Karpas-422 (cell line): ENCODE results near the gene TNFSF4. TPM values are rescaled to one million over a fixed set of nuclear protein-coding genes. Genes with fewer than 3 reads are reported as not detected.

Experiments
- DNase-seq: peaks from one replicate; pipeline ENCODE4 v3.0.0-alpha.2; 2015
- H2AFZ ChIP-seq: fragments of 200-600 bp; sonication (generic); 2 replicates; pipeline ENCODE4 v1.6.1; 2014; ENCODE audit warnings: antibody characterized with exemption, low read length, mixed read lengths
- H3K27ac ChIP-seq: fragments of 200-600 bp; sonication (generic); 2 replicates; pipeline ENCODE4 v1.5.1; 2014; ENCODE audit warnings: mild to moderate bottlenecking, low read length, moderate library complexity
- H3K27me3 ChIP-seq: fragments of 200-600 bp; sonication (generic); 2 replicates; pipeline ENCODE4 v1.6.1; 2014; ENCODE audit warnings: low read length, mixed read lengths
- H3K36me3 ChIP-seq: fragments of 200-600 bp; sonication (generic); 2 replicates; pipeline ENCODE4 v1.6.1; 2014; ENCODE audit warnings: low read length, mixed read lengths; ENCODE audit not compliant: insufficient read depth
- H3K4me1 ChIP-seq: fragments of 200-600 bp; sonication (generic); 2 replicates; pipeline ENCODE4 v1.6.1; 2014; ENCODE audit warnings: mild to moderate bottlenecking, low read length, mixed read lengths
- H3K4me2 ChIP-seq: fragments of 200-600 bp; sonication (generic); 2 replicates; pipeline ENCODE4 v1.6.1; 2014; ENCODE audit warnings: low read length, low read depth, mild to moderate bottlenecking; ENCODE audit not compliant: poor library complexity, severe bottlenecking
- H3K4me3 ChIP-seq: fragments of 200-600 bp; sonication (generic); 2 replicates; pipeline ENCODE4 v1.5.1; 2014; ENCODE audit warnings: mild to moderate bottlenecking, antibody characterized with exemption, low read length, mixed read lengths
- H3K79me2 ChIP-seq: fragments of 200-600 bp; sonication (generic); 2 replicates; pipeline ENCODE4 v1.6.1; 2014; ENCODE audit warnings: mild to moderate bottlenecking, low read length, mixed read lengths
- H3K9ac ChIP-seq: fragments of 200-600 bp; sonication (generic); 2 replicates; pipeline ENCODE4 v1.6.0; 2014; ENCODE audit warnings: low read length
- H3K9me2 ChIP-seq: fragments of 200-600 bp; sonication (generic), shearing (Covaris generic); replicated peaks from 2 replicates; pipeline ENCODE4 v1.6.0; 2014; ENCODE audit warnings: mild to moderate bottlenecking, low read length, moderate library complexity; ENCODE audit not compliant: insufficient read depth
- H3K9me3 ChIP-seq: fragments of 300-700, 200-600 bp; sonication (generic); 2 replicates; pipeline ENCODE4 v1.6.1; 2014; ENCODE audit warnings: low read length, mixed read lengths
- H4K20me1 ChIP-seq: fragments of 200-600 bp; sonication (generic); 2 replicates; pipeline ENCODE4 v1.6.1; 2014; ENCODE audit warnings: mild to moderate bottlenecking, antibody characterized with exemption, low read length, low read depth; ENCODE audit not compliant: insufficient read depth
- total RNA-seq: library from RNA; depleted of rRNA; stranded (reverse); fragments of >200 nt; shearing (Covaris generic); gene quantifications from 2 replicates; pipeline ENCODE4 v1.2.3, GENCODE V29; 2014; ENCODE audit warnings: low replicate concordance

The TNFSF4 gene
- total RNA-seq, 1 experiment from 2014 or later: 0.26 TPM

- Histone ChIP-seq H3K9me2 (no peaks in the 10 kb centered on the region), H4K20me1 (no peaks in the 10 kb centered on the region), H3K9ac (no peak overlapping the region), H3K27ac (no peak overlapping the region), H2AFZ (no peak overlapping the region), H3K9me3 (no peaks in the 10 kb centered on the region), H3K79me2 (no peaks in the 10 kb centered on the region), H3K4me3 (no peak overlapping the region), H3K4me2 (no peak overlapping the region), H3K36me3 (no peaks in the 10 kb centered on the region), H3K27me3 (no peaks in the 10 kb centered on the region), H3K4me1 (no peaks in the 10 kb centered on the region)
- DNase-seq: no peak
Measured at GRCh38 chr1:173208146-173208545, 1.0 kb upstream of the TNFSF4 start.

- no peaks in the 10 kb centered on the region for H3K79me2 ChIP-seq
- no peak overlapping the region for H3K27ac ChIP-seq
- H3K9me2 ChIP-seq: no peaks in the 10 kb centered on the region
- DNase-seq: no peak
- H3K4me3 ChIP-seq: no peak overlapping the region
- H3K36me3 ChIP-seq: no peaks in the 10 kb centered on the region
- H3K9ac ChIP-seq: no peak overlapping the region
- H3K4me2 ChIP-seq: no peak overlapping the region
- no peak overlapping the region for H2AFZ ChIP-seq
- H3K4me1 ChIP-seq: peaks cover 9% of the 10 kb centered on the region
- H3K27me3 ChIP-seq: no peaks in the 10 kb centered on the region
- H3K9me3 ChIP-seq: no peaks in the 10 kb centered on the region
- no peaks in the 10 kb centered on the region for H4K20me1 ChIP-seq
Measured at GRCh38 chr1:173205146-173206051, 1.7 kb downstream of the TNFSF4 start.

- no peaks in the 10 kb centered on the region for H4K20me1 ChIP-seq
- no peak overlapping the region for H2AFZ ChIP-seq
- no peak overlapping the region for H3K27ac ChIP-seq
- no peaks in the 10 kb centered on the region for H3K36me3 ChIP-seq
- no peak overlapping the region for H3K9ac ChIP-seq
- peaks cover 15% of the 10 kb centered on the region for H3K4me1 ChIP-seq
- no peaks in the 10 kb centered on the region for H3K9me2 ChIP-seq
- no peak overlapping the region for H3K4me2 ChIP-seq
- no peaks in the 10 kb centered on the region for H3K9me3 ChIP-seq
- no peaks in the 10 kb centered on the region for H3K27me3 ChIP-seq
- no peak overlapping the region for H3K4me3 ChIP-seq
- H3K79me2 ChIP-seq: no peaks in the 10 kb centered on the region
- DNase-seq: no peak
Measured at GRCh38 chr1:173204693-173205092, 2.4 kb downstream of the TNFSF4 start.

DNA sequence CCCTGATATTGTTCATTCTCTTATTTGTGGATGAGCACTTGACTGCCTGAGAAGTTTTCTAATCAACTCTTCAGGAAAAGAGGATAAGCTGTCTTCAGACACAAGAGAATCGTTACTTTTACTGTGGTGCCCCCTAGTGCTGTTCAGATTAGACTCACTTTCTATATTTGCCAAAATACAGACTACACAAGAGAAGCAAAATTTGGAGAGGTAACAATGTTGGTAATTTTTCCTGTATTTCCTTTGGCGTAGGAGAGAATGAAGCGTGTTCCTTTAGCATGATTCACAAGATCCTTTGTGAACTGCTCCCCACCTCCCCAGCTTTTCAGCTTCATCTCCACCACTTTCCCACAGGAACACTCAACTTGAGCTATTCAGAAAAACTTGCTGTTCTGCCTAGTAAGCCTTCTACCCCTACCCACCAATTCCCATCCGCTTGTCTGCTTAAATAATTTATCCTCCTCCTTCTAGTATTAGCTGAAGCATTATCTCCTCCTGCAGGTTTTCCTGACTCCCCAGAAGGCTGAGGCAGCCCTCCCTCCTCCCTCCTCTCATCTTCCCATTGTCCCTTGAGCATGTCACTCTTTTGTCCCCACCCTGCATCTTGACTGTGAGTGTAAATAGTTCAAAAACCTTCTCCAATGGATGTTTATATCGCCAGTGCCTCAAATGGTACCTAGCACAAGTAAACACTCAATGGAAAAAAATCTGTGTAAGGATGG, 4.5 kb downstream of the TNFSF4 start:
- Histone ChIP-seq H4K20me1 (no peaks in the 10 kb centered on the region), H3K4me2 (no peak overlapping the region), H3K27me3 (no peaks in the 10 kb centered on the region), H3K4me3 (no peak overlapping the region), H3K79me2 (no peaks in the 10 kb centered on the region), H2AFZ (no peak overlapping the region), H3K36me3 (no peaks in the 10 kb centered on the region), H3K27ac (no peak overlapping the region), H3K9me2 (no peaks in the 10 kb centered on the region), H3K9ac (no peak overlapping the region), H3K9me3 (no peaks in the 10 kb centered on the region), H3K4me1 (peaks cover 21% of the 10 kb centered on the region)
- peak; percentile 78 for DNase-seq

GRCh38 chr1:173201969-173202368, 5.2 kb downstream of the TNFSF4 start:
- Histone ChIP-seq H3K4me1 (peaks cover 21% of the 10 kb centered on the region), H3K79me2 (no peaks in the 10 kb centered on the region), H3K9me2 (no peaks in the 10 kb centered on the region), H3K27ac (no peak overlapping the region), H3K9ac (no peak overlapping the region), H2AFZ (no peak overlapping the region), H3K4me3 (no peak overlapping the region), H4K20me1 (no peaks in the 10 kb centered on the region), H3K9me3 (no peaks in the 10 kb centered on the region), H3K36me3 (no peaks in the 10 kb centered on the region), H3K27me3 (no peaks in the 10 kb centered on the region), H3K4me2 (no peak overlapping the region)
- no peak for DNase-seq

GRCh38 chr1:173195596-173196088, 11.5 kb downstream of the TNFSF4 start:
- Histone ChIP-seq H3K9me2 (no peaks in the 10 kb centered on the region), H2AFZ (0 out of 2 replicates have a peak overlapping the region, but pooled peaks have one; percentile 17), H3K4me1 (peaks cover 34% of the 10 kb centered on the region), H3K9ac (no peak overlapping the region), H4K20me1 (no peaks in the 10 kb centered on the region), H3K4me2 (no peak overlapping the region), H3K9me3 (no peaks in the 10 kb centered on the region), H3K79me2 (no peaks in the 10 kb centered on the region), H3K4me3 (no peak overlapping the region), H3K27ac (no peak overlapping the region), H3K36me3 (no peaks in the 10 kb centered on the region), H3K27me3 (no peaks in the 10 kb centered on the region)
- DNase-seq: no peak

GRCh38 chr1:173193639-173194038, 13.5 kb downstream of the TNFSF4 start:
- Histone ChIP-seq H3K9ac (no peak overlapping the region), H3K4me3 (no peak overlapping the region), H3K79me2 (no peaks in the 10 kb centered on the region), H3K9me3 (no peaks in the 10 kb centered on the region), H2AFZ (no peak overlapping the region), H3K27ac (no peak overlapping the region), H3K9me2 (no peaks in the 10 kb centered on the region), H3K4me2 (peak overlapping the region; percentile 38), H3K36me3 (no peaks in the 10 kb centered on the region), H4K20me1 (no peaks in the 10 kb centered on the region), H3K27me3 (no peaks in the 10 kb centered on the region), H3K4me1 (peaks cover 19% of the 10 kb centered on the region)
- peak; percentile 48 for DNase-seq

DNA sequence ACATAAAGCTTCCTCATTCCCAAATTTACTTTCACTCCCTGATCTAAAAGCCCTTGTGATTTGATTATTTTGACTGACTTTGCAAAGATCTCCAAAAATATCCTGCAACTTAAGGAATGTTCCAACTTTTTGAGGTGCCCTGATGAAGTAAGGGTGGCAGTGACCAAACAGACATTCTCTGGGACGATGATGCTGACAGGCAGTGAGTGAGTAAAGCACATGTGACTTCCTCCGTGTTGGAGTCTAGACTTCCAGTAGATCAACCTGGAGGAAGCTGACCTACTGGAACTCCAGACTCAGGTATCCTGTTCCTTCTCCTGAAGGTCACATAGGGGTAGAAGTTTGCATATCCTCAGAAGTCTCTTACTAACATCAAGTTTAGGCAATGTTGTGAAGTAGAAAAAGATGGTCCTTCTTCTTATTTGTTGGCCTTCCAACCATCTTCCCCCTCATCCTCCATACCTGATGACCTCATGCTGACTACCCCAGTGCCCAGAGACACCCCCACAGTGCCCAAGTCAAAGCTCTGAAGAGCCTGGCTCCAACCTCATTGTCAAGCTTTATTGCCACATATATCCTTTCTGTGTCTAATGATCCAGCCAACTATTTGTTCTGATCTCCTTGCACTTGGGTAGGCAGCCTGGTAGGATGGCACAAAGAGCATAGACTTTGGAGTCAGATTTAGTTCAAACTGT, 16.0 kb downstream of the TNFSF4 start:
- Histone ChIP-seq H3K9me2 (no peaks in the 10 kb centered on the region), H3K79me2 (no peaks in the 10 kb centered on the region), H4K20me1 (no peaks in the 10 kb centered on the region), H3K27me3 (no peaks in the 10 kb centered on the region), H2AFZ (no peak overlapping the region), H3K9ac (no peak overlapping the region), H3K4me3 (no peak overlapping the region), H3K4me2 (no peak overlapping the region), H3K9me3 (no peaks in the 10 kb centered on the region), H3K4me1 (peaks cover 19% of the 10 kb centered on the region), H3K27ac (no peak overlapping the region), H3K36me3 (no peaks in the 10 kb centered on the region)
- DNase-seq: no peak
